GM12801 (cell line): ENCODE data around the gene TBCB.

Experiments used
- TF ChIP-seq, protein P1 (sequence below): IDR thresholded peaks from one replicate; pipeline ENCODE4 v1.5.1; 2011; ENCODE audit warnings: control low read depth; ENCODE audit not compliant: insufficient read length; ENCODE audit errors: extremely low read depth

Gene TBCB, protein sequence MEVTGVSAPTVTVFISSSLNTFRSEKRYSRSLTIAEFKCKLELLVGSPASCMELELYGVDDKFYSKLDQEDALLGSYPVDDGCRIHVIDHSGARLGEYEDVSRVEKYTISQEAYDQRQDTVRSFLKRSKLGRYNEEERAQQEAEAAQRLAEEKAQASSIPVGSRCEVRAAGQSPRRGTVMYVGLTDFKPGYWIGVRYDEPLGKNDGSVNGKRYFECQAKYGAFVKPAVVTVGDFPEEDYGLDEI

DNA sequence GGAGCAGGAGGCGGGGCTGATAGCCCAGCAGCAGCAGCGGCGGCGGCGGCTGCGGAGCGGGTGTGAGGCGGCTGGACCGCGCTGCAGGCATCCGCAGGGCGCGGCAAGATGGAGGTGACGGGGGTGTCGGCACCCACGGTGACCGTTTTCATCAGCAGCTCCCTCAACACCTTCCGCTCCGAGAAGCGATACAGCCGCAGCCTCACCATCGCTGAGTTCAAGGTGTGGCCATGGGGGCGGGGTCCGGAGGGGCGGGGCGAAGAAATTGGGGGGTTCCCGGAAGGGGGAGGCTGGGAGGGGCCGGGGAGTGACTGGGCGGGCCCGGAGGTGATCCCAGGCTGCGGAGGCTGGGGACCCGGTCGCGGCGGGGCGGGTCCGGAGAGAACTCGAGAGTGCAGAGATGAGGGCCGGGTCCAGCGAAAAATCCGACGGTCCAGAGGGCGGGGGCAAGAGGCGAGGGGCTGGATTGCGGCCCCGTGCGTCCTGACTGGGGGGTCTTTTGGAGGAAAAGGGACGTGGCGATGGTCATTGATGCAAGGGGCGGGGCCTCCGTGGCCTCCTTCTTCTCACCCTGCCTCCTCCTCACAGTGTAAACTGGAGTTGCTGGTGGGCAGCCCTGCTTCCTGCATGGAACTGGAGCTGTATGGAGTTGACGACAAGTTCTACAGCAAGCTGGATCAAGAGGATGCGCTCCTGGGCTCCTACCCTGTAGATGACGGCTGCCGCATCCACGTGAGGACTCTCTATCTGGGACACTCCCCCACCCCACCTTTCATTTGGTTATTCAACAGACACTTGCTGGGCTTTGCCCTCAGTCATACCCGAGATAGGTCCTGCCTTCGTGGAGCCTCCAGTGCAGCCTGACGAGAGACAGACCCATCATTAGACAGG is at the start of gene TBCB:
TSS of gene TBCB (plus strand) at position 16 of the 891 bp plus-strand sequence. CDS start at position 109, 93 bp downstream.
- TF ChIP-seq, protein P1, sequence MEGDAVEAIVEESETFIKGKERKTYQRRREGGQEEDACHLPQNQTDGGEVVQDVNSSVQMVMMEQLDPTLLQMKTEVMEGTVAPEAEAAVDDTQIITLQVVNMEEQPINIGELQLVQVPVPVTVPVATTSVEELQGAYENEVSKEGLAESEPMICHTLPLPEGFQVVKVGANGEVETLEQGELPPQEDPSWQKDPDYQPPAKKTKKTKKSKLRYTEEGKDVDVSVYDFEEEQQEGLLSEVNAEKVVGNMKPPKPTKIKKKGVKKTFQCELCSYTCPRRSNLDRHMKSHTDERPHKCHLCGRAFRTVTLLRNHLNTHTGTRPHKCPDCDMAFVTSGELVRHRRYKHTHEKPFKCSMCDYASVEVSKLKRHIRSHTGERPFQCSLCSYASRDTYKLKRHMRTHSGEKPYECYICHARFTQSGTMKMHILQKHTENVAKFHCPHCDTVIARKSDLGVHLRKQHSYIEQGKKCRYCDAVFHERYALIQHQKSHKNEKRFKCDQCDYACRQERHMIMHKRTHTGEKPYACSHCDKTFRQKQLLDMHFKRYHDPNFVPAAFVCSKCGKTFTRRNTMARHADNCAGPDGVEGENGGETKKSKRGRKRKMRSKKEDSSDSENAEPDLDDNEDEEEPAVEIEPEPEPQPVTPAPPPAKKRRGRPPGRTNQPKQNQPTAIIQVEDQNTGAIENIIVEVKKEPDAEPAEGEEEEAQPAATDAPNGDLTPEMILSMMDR: no peak

DNA sequence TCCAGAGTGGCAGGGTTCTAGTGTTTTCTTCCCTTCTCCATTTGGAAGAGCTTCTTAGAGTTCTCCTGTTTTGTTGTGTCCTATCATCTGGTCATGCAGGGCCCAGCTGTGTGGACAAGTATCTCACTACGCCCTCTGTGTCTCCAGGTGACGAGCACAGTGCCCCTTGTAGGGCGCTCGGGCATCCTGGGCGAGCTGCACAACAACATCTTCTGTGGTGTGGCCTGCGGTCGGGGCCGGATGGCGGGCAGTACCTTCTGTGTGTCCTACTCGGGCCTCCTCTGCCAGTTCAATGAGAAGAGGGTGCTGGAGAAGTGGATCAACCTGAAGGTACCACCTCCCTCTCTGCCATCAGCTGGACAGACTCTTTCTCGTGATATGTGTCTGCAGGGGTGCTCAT is 47.6 kb upstream of the TBCB start:
- TF ChIP-seq, protein P1: no peak

DNA sequence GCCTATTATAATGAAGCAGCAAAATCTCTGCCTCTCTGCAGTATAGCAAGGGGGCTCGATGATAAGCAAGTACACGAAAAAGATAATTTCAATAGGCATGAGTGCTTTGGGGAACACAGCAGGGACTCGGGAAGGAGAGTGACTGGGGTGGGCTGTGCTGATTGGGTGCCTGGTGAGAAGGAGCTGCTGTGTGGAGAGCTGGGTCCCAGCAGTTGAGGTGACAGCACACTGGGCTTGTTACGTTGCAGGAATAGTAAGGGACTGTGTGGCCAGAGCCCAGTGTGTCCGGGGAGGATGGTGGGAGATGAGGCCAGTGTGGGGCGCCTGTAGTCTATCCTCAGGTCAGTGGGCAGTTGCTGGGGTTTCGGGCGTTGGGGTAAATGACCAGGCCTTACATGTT is 43.2 kb upstream of the TBCB start:
- TF ChIP-seq, protein P1: no peak

DNA sequence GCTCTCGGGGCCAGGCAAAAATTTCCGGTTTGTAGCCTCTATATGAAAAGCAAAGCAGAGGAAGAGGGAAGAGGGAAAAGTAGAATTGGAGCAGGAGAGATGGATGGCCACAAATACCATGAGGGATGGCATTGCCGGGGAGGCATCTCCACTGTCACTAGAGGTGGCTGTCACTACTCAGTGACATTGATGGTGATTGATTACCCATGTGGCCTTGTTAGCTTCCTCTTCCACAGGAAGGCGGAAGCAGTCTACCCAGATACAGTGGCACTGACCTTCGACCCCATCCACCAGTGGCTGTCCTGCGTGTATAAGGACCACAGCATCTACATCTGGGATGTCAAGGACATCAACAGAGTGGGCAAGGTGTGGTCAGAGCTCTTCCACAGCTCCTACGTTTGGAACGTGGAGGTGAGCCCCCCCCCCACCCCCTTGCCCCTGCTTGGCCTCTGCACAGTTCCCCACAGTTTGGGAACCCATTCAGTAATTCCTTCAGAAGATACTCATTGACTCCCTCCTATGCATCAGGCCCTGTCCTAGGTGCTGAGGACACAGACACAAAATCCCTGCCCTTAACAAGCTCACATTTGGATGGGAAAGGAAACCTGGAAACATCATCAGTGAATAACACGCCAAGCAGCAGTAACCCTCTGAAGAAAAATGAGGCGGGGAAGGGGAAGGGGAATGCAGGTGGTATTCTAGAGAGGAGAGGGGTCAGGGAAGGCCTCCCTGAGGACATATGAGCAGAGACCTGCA is 42.0 kb upstream of the TBCB start:
- TF ChIP-seq, protein P1: no peak

DNA sequence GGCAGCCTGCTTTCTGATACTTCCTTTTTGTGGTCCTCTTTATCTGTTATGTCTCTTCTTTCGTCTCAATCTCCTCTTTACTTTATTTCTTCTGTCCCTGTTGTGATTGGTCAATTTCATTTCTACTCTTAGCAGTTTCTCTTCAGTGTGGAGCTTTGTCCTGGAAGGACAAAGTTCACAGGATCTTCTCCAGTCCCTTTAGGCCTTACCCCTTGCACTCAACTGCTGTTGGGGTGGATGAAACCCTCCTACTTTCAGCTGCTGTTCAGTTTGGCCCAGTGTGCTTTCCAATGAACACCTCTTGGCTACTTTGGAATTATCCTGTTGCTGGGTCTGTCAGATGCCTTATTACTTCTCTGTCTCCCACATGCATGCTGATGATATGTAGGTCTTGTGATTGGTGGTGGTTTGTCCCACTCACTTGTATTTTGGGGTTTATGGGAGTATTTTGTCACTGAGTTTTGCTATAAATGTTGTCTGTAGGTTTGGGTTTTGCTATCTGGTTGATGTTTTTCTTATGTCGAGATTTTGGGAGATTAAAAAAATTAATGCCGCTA is 35.8 kb upstream of the TBCB start:
- TF ChIP-seq, protein P1: no peak

DNA sequence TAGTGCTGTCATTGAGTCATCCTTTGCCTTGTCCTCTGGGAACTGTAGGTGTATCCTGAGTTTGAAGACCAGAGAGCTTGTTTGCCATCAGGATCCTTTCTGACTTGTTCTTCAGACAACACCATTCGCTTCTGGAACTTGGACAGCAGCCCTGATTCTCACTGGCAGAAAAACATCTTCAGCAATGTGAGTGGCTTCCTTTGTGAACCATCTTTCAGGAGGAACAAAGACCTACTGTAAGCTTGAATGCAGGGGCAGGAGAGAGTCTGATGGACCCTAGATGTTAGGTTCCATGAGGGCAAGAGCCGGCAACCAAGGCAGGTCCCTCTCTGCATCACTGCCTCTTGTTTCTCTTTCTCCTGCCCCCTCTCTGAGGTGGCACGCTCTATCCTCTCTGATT is 33.9 kb upstream of the TBCB start:
- TF ChIP-seq, protein P1: no peak

DNA sequence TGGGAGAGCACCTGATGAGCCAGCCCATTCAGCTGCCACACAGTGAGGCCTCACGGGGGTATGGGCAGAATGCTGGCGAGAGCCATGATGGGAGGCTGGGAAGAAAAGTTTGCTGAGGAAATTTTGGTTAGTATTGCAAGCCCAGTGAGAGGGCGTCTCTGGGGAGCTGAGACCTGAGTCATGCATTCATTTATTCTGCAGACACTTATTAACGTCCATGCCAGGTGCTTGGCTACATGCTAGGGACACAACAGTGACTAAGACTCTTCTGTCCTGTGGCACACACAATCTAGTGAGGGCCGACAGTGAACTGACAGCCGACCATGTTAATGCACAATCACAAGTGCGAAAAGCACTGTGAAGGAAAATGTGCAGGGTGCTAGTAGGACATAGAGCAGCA is 33.4 kb upstream of the TBCB start:
- TF ChIP-seq, protein P1: no peak
